ENCODE data around the gene PHEX.

Gene PHEX

GRCh38 chrX:22032084-22032483, at the start of gene PHEX:
Gene PHEX (plus strand): TSS chrX:22032325. CDS start chrX:22033006, 681 bp downstream.
- no peak for DNase-seq (ENCODE audit: low read depth)

DNA sequence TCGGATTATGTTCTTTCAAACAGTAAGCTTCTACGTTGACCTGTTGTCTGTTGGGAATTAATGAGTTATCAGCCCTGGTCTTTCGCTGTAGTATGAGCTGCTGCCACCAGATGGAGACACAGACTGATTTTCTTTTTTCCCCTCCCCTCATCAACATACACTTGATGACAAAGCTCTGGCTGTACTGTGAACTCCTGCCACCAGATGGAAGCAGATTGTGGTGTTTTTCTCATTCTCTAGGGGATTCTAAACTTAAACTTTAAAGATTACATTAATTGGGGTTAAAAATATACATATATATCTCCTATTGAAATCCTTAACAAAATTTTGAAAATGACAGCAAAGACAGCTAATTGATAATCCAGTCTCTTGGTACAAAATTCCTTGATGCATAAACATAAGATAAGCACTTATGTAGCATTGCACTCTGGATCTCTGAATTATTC, 46.8 kb upstream of the PHEX start:
- peak; percentile 26 for DNase-seq (ENCODE audit: low read depth)

DNA sequence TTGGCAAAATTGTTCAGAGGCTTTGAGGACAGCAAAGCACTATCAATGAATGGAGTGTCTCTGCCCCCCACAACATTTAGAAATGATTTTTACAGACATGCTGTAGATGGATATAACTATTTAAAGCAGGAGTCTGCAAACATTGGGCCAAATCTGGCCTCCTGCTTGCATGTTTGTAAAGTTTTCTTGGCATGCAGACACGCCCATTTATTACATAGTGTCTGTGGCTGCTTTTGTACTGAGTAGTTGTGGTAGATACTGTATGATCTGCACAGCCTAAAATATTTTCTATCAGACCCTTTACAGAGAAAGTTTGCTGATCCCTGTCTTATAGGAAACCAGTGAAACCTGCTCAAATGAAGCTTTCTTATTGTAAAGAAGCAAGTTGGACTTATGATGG, 45.5 kb upstream of the PHEX start:
- no peak for DNase-seq (ENCODE audit: low read depth)

GRCh38 chrX:21989384-21989783, 42.7 kb upstream of the PHEX start:
- no peak for DNase-seq (ENCODE audit: low read depth)

DNA sequence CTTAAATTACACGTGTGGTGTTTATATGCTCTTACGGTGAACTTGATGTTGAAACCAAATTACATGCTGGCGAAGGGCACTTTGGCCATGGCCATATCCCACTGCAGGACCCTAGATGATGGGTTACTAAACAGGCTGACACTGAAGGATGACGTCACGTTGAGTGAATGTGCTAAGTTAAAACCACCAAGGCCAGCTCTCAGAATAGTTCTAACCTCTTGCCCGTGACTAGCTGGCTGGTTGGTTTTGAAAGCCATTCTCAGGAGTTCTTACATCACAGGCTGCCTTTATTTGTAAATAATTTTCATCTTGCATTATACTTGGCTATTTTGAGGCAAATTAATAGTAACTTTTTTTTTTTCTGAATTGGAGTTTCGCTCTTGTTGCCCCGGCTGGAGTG, 41.3 kb upstream of the PHEX start:
- DNase-seq (ENCODE audit: low read depth), result no peak

DNA sequence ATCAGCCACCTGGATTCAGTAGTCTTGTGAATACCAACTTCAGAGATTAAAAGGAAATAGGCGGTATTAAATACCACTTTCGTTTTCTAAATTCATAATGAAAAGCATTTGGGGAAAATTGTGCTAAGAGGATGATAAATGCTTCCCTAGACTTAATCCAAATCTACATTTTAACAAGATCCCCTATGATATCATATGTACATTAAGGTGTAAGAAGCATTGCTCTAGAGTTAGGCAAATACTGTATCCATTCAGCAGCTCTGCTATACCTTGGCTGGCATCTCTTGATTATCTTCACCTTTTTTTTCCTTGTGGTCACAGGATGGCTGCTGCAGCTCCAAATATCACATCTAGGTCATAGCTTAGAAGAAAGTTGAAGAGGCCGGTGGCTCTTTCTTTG, 40.6 kb upstream of the PHEX start:
- DNase-seq (ENCODE audit: low read depth), result no peak

DNA sequence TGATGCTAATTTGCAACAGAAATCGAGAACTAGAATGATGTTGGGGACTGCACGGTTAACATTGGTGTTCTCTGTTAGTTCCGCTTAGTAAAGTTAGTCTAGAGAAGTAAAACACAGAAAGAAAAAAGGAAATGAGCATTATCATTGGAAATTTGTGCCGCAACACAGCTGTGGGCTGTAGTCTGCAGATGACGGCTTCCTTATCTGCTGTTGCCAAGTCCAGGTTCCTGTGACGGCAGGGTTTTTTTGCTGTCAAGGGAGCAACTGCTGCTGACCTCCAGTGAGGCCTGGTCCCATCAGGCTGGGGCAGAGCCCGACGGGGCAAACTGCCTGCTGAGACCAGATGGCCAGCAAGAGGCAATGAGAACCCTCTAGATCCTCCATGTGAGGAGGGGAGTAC, 38.9 kb upstream of the PHEX start:
- no peak for DNase-seq (ENCODE audit: low read depth)

DNA sequence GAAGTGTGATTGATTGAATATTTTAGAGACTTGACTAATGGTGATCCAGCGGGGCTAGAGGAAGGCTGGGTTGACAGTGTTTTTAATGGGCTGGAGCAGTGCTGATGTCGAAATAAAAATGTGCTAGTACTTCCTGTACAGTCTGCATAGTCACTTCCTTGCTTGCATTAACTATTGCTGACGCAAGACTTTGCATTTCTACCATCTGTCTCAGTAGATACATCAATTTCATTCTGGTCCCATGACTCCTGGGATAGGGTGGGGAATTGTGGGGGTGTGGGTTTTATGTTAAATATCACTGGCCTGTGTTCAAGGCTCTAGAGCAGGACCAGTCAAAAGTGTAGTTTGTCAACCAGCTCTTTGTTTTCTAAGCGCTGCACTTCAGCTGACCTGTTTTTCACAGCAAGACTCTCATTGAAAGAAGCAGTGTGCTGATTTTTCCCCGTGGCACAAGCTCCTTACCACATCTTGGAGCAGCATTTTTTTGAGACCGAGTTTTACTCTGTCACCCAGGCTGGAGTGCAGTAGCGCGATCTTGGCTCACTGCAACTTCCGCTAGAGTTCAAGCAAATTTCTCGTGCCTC, 35.2 kb upstream of the PHEX start:
- no peak for DNase-seq (ENCODE audit: low read depth)

- no peak for DNase-seq (ENCODE audit: low read depth)
These were observed 34.1 kb upstream of the PHEX start for GRCh38 chrX:21998037-21998436.

DNA sequence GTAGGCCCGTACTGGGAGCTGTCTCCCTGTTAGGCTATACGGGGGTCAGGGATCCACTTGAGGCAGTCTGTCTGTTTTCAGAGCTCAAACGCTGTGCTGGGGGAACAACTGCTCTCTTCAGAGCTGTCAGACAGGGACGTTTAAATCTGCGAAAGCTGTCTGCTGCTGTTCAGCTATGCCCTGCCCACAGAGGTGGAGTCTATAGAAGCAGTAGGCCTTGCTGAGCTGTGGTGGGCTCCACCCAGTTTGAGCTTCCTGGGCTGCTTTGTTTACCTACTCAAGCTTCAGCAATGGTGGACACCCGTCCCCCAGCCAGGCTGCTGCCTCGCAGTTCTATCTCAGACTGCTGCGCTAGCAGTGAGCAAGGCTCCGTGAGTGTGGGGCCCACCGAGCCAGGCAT, 27.3 kb upstream of the PHEX start:
- no peak for DNase-seq (ENCODE audit: low read depth)

DNA sequence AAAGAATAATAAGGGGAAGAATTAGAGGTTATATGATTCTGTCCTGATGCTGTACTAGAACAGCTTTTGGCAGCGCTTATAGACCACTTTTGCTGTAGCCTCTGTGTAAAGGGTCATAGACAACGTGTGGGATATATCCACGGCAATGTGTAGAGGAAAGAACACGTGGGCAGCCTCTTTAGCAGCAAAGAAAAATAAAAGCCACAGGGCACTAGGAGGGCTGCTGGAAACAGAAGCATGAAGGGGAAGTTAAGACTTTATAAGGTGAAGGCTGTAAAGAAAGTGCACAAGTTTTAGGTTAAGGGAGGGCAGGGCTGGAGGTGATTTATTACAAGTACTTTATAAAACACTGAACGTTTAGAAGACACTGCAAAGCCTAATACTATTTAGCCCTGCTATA, 20.1 kb upstream of the PHEX start:
- DNase-seq (ENCODE audit: low read depth), result no peak

DNA sequence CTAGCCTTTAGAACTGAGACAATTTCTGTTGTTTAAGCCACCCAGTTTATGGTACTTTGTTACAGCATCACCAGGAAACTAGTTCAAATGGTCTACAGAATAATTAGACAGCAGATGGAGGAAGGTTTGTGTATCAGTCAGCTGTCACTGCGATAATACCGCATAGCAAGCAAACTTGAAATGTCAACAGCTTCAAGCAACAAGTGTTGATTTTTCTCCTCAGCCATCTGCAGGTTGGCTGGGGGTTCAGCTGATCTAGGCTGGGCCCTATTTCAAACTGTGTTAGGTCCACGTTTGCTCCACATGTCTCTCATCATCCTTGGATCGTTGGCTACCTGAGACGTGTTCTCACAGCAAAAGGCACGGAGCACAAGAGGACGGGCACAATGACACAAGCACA, 19.2 kb upstream of the PHEX start:
- no peak for DNase-seq (ENCODE audit: low read depth)

GRCh38 chrX:22015139-22015750, 16.9 kb upstream of the PHEX start:
- DNase-seq (ENCODE audit: low read depth), result no peak

- DNase-seq (ENCODE audit: low read depth), result no peak
These were observed 10.3 kb upstream of the PHEX start for GRCh38 chrX:22021751-22022324.

DNA sequence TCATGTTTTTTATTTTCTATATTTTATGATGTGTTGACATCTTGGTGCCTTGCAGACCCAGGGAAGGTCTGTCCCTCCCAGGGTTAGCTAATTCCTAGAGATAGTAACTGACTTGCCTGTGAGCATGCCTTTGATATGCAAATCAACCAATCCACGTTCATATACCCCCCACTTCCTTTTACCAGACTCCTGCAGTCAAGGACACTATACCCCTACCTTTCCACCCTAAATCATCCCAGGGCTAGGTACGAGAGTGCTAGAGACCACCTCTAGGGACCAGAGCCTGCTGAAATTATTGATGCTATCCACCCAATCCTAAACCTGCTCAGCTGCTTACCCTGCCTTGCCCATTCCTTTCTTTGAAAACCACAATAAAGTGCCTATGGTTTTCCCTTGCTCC, 7.5 kb upstream of the PHEX start:
- DNase-seq (ENCODE audit: low read depth), result no peak

GRCh38 chrX:22025751-22026150, 6.4 kb upstream of the PHEX start:
- DNase-seq (ENCODE audit: low read depth), result no peak

- no peak for DNase-seq (ENCODE audit: low read depth)
These were observed 5.4 kb upstream of the PHEX start for GRCh38 chrX:22026731-22027130.

- no peak for DNase-seq (ENCODE audit: low read depth)
These were observed 381 bp downstream of the PHEX start for GRCh38 chrX:22032506-22032905.

DNA sequence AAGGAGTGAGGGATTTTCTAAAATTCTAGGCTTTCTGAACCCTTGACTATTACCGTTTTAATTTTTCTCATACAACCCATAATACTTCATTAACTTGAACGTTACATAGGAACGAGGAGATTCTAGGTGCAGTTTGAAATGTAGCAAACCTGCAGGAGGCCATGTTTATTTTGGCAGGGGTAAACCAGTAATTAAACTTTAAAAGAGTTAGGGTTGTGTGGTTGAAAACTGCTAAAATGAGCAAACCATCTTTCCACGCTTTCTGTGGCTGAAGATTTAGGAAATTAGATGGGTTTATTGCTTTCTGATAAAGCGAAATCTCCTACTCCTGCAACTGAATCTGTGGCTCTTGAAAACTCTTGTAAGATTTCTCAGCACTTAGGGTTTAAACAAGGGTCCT, 1.7 kb downstream of the PHEX start:
- DNase-seq (ENCODE audit: low read depth), result no peak

DNA sequence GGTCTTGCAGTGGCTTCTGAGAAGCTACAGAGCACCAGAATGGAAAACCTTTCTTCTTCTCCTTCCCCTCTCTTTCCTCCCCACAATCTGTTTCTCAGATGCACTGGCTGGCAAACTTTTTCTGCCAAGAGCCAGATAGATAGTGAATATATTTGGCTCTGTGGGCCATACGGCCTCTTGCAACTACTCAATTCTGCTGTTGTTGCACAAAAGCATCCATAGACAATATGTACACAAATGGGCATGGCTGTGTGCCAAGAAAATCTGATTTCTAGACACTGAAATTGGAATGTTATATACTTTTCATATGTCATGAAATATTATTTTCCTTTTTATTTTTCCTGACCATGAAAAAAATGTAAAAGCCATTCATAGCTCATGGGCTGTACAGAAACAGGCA, 3.1 kb downstream of the PHEX start:
- no peak for DNase-seq (ENCODE audit: low read depth)

- no peak for DNase-seq (ENCODE audit: low read depth)
These were observed 5.1 kb downstream of the PHEX start for GRCh38 chrX:22037225-22037624.

GRCh38 chrX:22037911-22038537, 5.9 kb downstream of the PHEX start:
- no peak for DNase-seq (ENCODE audit: low read depth)

DNA sequence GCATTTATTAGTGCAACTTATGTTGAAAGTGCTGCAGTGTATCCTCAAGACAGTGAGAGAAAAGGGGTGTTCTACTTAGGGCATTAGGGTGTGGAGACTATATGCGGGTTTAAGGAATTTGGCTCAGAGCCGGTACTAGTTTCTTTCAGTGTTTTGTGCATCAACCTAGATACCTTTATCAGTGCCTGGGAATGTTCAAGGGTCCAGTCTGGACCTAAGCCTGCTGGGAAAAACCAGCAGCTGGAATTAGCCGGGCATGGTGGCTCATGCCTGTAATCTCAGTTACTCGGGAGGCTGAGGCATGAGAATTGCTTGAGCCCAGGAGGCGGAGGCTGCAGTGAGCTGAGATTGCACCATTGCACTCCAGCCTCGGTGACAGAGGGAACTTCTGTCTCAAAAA, 7.4 kb downstream of the PHEX start:
- DNase-seq (ENCODE audit: low read depth), result no peak

DNA sequence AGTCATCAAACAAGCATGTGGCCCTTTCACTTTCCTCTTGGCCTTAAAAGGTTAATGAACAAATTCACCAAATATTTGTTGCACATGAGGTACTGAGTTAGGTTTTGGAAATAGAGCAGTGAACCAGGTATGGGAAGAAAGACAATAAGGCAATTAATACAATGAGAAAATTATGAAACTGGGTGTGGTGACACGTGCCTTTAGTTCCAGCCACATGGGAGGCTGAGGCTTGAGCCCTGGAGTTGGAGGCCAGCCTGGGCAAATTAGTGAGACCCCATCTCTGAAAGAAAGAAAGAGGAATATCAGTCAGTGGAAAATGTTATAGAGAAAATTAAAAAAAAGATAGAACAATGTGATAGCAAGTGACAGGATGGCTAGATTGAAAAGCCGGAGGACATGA, 8.1 kb downstream of the PHEX start:
- DNase-seq (ENCODE audit: low read depth), result no peak
